Nephron (organoid): ENCODE results near the gene CRLF3.
"Not testable (repeated sequence)": the region's sequence is repeated elsewhere in the genome, so short reads cannot be mapped to it uniquely, and the experiment has no call there.

Experiments
- H3K27ac Mint-ChIP-seq, 3 experiments: 2 replicates each; pipeline ENCODE4 v1.8.0; 2020; ENCODE audit warnings: mixed read lengths in 3 of 3, mild to moderate bottlenecking in 2 of 3, moderate library complexity in 1 of 3
- H3K27me3 Mint-ChIP-seq: 2 replicates; pipeline ENCODE4 v1.8.0; 2021; ENCODE audit warnings: low read depth, mild to moderate bottlenecking, moderate library complexity, mixed read lengths
- H3K36me3 Mint-ChIP-seq: 2 replicates; pipeline ENCODE4 v1.8.0; 2020; ENCODE audit warnings: low read depth, mixed read lengths
- H3K4me1 Mint-ChIP-seq: 2 replicates; pipeline ENCODE4 v1.8.0; 2020; ENCODE audit warnings: mixed read lengths
- H3K4me3 Mint-ChIP-seq, 3 experiments: 2 replicates each; pipeline ENCODE4 v1.8.0; 2020; ENCODE audit warnings: mild to moderate bottlenecking in 3 of 3, mixed read lengths in 3 of 3, moderate library complexity in 2 of 3
- H3K9me3 Mint-ChIP-seq: 2 replicates; pipeline ENCODE4 v1.8.0; 2020; ENCODE audit warnings: mixed read lengths
- TF ChIP-seq, protein P1 (sequence below), 3 experiments: fragments of 200-600 bp; sonication (generic); IDR thresholded peaks; one replicate each; pipeline ENCODE4 v1.5.0; 2021; ENCODE audit warnings: antibody characterized with exemption in 3 of 3; ENCODE audit not compliant: unreplicated experiment in 3 of 3

The CRLF3 gene

DNA sequence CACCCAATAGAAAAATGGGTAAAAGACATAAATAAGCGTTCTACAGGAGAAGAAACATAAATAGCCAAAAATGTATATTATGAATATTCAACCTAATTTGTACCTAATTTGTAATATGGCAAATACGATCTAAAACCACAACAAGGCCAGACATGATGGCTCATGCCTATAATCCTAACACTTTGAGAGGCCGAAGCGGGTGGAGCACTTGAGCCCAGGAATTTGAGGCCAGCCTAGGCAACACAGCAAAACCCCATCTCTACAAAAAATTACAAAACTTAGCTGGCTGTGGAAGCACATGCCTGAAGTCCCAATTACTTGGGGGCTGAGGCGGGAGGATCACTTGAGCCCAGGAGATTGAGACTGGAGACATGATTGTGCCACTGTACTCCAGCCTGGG is 30.1 kb downstream of the CRLF3 start:
- TF ChIP-seq, protein P1, sequence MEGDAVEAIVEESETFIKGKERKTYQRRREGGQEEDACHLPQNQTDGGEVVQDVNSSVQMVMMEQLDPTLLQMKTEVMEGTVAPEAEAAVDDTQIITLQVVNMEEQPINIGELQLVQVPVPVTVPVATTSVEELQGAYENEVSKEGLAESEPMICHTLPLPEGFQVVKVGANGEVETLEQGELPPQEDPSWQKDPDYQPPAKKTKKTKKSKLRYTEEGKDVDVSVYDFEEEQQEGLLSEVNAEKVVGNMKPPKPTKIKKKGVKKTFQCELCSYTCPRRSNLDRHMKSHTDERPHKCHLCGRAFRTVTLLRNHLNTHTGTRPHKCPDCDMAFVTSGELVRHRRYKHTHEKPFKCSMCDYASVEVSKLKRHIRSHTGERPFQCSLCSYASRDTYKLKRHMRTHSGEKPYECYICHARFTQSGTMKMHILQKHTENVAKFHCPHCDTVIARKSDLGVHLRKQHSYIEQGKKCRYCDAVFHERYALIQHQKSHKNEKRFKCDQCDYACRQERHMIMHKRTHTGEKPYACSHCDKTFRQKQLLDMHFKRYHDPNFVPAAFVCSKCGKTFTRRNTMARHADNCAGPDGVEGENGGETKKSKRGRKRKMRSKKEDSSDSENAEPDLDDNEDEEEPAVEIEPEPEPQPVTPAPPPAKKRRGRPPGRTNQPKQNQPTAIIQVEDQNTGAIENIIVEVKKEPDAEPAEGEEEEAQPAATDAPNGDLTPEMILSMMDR (IDR thresholded peaks at IDR 0.05; ENCODE audit: unreplicated experiment in 3 of 3) = no peak
- Mint-ChIP-seq H3K4me3 (no peak overlapping the region), H3K27ac (peak overlapping the region in 1 of 3 experiments; percentile 1), H3K27me3 (no peaks in the 10 kb centered on the region), H3K36me3 (peaks cover 60% of the 10 kb centered on the region), H3K4me1 (no peaks in the 10 kb centered on the region), H3K9me3 (no peaks in the 10 kb centered on the region)

DNA sequence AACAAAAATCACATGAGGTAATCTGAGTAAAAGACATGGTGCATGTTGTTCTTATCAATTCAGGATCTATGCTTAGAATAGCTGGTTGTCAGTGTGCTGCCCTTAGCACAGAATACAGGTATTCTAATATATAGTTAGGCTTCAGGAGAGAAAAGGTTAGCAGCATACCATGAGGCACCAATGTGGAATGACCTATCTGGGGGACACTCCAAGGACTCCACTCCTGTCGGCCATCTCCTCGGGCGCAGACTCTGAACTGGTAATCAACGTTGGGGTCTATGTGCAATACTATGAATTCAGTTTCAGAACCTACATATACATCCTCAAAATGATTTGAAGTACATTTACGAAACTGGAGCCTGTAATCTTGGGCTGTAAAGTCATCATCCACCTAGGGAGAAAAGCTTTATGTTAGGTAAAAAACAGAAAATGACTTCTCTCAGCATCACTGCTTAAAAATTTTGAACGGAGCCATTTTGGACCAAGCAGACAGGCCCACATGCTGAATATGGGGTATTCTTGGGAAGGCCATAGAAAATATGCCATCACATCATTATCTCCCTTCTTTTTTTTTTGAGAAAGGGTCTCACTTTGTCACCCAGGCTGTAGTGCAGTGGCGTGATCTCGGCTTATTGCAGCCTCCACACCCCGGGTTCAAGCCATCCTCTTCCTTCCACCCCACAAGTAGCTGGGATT is 31.1 kb downstream of the CRLF3 start:
- peak overlapping the region in 1 of 3 experiments; percentile 1 for H3K27ac Mint-ChIP-seq
- peaks cover 65% of the 10 kb centered on the region for H3K36me3 Mint-ChIP-seq
- H3K4me3 Mint-ChIP-seq = no peak overlapping the region
- TF ChIP-seq, protein P1 (IDR thresholded peaks at IDR 0.05; ENCODE audit: unreplicated experiment in 3 of 3) = no peak
- H3K4me1 Mint-ChIP-seq = no peaks in the 10 kb centered on the region
- H3K27me3 Mint-ChIP-seq = no peaks in the 10 kb centered on the region
- H3K9me3 Mint-ChIP-seq = no peaks in the 10 kb centered on the region

DNA sequence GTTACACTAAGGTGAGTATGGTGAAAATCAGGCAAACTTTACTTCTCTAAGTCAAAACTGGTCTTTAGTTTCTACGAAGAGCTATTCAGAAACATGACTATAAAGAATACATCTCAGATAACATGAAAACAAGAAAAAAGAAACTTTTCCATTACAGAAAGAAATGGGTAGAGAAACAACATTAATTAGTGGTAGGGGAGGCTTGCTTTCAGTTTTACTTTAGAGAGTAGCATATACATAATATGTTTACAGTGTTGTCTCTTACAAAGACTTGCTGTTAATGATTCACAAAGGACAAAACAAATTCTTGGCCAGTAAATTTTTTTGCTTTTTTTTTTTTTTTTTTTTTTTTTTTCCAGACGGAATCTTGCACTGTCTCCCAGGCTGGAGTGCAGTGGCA is 34.2 kb downstream of the CRLF3 start:
- H3K4me1 Mint-ChIP-seq = no peaks in the 10 kb centered on the region
- TF ChIP-seq, protein P1 (IDR thresholded peaks at IDR 0.05; ENCODE audit: unreplicated experiment in 3 of 3) = no peak

DNA sequence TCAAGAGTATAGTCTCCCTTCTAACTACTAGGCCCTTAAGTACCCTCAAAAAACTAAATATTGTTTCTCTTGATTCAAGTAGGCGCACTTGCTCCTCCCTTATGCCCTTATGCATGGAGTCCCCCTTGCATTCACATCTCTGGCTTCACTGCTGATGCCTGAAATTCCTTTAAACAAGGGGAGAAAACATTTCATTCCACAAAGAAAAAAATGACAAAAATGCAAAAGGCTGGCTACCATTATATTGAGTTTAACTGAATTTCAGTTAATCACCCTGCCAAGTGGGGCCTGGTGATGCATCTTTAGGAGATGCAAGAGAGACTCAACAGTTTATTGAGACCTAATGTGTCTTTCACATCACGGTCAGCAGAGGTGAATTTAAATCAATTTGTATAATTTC is 35.6 kb downstream of the CRLF3 start:
- TF ChIP-seq, protein P1 (IDR thresholded peaks at IDR 0.05; ENCODE audit: unreplicated experiment in 3 of 3) = no peak
- H3K4me1 Mint-ChIP-seq = no peaks in the 10 kb centered on the region
- no peak overlapping the region for H3K4me3 Mint-ChIP-seq
- H3K27me3 Mint-ChIP-seq = no peaks in the 10 kb centered on the region
- no peaks in the 10 kb centered on the region for H3K9me3 Mint-ChIP-seq
- peak overlapping the region in 1 of 3 experiments; percentile 33 for H3K27ac Mint-ChIP-seq
- peaks cover 51% of the 10 kb centered on the region for H3K36me3 Mint-ChIP-seq

More for the DNA sequence above, 34.2 kb downstream of the CRLF3 start:
- Mint-ChIP-seq H3K9me3 (no peaks in the 10 kb centered on the region), H3K36me3 (peaks cover 52% of the 10 kb centered on the region), H3K4me3 (no peak overlapping the region), H3K27me3 (no peaks in the 10 kb centered on the region), H3K27ac (no peak overlapping the region)

DNA sequence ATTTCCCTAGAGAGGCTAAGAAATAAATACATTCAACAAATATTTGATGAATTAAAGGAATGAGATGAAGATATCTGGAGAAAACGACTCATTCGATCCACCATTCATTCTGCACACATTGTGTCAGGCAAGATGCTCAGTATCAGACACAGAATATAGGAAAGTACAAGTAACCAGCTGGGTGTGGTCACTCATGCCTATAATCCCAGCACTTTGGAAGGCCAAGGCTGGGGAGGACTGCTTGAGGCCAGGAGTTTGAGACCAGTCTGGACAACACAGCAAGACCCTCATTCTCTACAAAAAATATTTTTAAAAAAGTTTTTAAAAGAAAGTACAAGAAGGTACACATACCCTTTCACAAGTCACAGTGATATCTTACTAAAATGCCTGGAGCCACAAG is 42.3 kb downstream of the CRLF3 start:
- no peak overlapping the region for H3K4me3 Mint-ChIP-seq
- TF ChIP-seq, protein P1 (IDR thresholded peaks at IDR 0.05; ENCODE audit: unreplicated experiment in 3 of 3) = no peak
- peaks cover 32% of the 10 kb centered on the region for H3K36me3 Mint-ChIP-seq
- no peaks in the 10 kb centered on the region for H3K9me3 Mint-ChIP-seq
- no peaks in the 10 kb centered on the region for H3K27me3 Mint-ChIP-seq
- H3K27ac Mint-ChIP-seq = no peak overlapping the region
- no peaks in the 10 kb centered on the region for H3K4me1 Mint-ChIP-seq

DNA sequence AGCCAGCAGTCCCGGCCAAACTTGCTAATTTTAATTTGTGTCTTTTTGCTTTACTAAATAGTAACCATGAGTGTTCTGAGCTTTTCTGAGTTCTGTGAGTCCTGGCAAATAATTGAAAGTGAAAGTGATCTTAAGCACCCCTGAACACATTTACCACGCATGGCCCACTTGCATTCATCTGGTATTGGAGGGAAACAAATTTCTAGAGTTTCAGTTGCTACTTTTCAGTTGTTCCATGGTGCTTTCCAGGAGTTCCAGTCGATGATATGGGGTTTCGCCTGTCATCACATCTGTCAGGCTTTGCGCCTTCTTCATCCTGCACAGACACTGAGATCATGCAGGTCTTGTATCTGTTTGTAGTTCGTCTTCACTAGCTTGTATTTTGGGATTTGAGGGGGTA is 44.1 kb downstream of the CRLF3 start:
- H3K4me3 Mint-ChIP-seq = no peak overlapping the region
- H3K9me3 Mint-ChIP-seq = no peaks in the 10 kb centered on the region
- no peak overlapping the region for H3K27ac Mint-ChIP-seq
- TF ChIP-seq, protein P1 (IDR thresholded peaks at IDR 0.05; ENCODE audit: unreplicated experiment in 3 of 3) = no peak
- no peaks in the 10 kb centered on the region for H3K4me1 Mint-ChIP-seq
- peaks cover 35% of the 10 kb centered on the region for H3K36me3 Mint-ChIP-seq
- H3K27me3 Mint-ChIP-seq = no peaks in the 10 kb centered on the region

DNA sequence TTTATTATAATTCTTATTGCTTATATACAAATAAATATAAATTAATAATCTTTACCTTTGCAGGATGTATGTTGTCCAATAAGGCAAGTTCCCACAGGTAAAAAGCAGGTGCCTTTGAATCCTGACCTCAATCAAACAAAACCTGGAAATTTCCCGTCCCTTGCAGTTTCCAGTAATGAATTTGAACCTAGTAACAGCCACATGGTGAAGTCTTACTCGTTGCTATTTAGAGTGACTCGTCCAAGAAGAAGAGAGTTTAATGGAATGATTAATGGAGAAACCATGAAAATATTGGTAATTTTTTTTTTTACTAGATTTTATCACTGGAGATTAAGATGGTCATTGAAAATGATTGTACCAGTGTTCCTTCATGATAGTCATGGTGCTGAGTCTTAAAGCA is 55.7 kb downstream of the CRLF3 start:
- H3K4me1 Mint-ChIP-seq, H3K4me3 Mint-ChIP-seq, H3K27me3 Mint-ChIP-seq, H3K9me3 Mint-ChIP-seq, H3K27ac Mint-ChIP-seq: not testable (repeated sequence)
- H3K36me3 Mint-ChIP-seq = peaks cover 41% of the 10 kb centered on the region

DNA sequence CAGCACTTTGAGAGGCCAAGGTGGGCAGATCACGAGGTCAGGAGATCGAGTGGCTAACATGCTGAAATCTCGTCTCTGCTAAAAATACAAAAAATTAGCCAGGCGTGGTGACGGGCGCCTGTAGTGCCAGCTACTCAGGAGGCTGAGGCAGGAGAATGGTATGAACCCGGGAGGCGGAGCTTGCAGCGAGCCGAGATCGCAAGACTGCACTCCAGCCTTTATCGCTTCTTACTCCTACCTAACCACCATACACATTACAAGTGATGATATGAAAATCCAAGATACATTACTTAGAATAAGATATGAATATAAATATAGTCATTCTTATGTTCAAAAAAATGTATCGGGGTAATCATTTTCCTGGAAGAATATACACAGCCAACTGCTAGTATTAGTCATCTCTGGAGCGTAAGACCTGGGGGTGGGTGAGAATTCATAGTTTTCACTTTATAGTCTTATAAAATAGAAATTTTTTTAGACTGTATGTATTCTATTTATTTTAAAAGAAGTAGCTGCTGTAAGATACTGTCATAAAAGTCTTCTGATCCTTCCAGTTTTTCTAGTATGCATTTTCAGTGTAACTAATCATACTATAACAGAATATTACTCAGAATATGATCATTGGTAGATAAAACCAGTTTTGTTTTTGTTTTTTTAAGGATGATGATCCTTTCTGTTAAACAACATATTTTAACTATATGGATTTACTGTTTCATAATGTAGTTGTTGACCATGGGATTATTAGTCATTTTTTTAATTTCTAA is 56.7 kb downstream of the CRLF3 start:
- not testable (repeated sequence) for H3K9me3 Mint-ChIP-seq, H3K27me3 Mint-ChIP-seq, H3K4me1 Mint-ChIP-seq, H3K4me3 Mint-ChIP-seq, H3K27ac Mint-ChIP-seq
- peaks cover 40% of the 10 kb centered on the region for H3K36me3 Mint-ChIP-seq
